Measurements from ENCODE around the gene MMP19.
"Not testable (repeated sequence)": the region's sequence is repeated elsewhere in the genome, so short reads cannot be mapped to it uniquely, and the experiment has no call there.

The MMP19 gene, protein sequence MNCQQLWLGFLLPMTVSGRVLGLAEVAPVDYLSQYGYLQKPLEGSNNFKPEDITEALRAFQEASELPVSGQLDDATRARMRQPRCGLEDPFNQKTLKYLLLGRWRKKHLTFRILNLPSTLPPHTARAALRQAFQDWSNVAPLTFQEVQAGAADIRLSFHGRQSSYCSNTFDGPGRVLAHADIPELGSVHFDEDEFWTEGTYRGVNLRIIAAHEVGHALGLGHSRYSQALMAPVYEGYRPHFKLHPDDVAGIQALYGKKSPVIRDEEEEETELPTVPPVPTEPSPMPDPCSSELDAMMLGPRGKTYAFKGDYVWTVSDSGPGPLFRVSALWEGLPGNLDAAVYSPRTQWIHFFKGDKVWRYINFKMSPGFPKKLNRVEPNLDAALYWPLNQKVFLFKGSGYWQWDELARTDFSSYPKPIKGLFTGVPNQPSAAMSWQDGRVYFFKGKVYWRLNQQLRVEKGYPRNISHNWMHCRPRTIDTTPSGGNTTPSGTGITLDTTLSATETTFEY

DNA sequence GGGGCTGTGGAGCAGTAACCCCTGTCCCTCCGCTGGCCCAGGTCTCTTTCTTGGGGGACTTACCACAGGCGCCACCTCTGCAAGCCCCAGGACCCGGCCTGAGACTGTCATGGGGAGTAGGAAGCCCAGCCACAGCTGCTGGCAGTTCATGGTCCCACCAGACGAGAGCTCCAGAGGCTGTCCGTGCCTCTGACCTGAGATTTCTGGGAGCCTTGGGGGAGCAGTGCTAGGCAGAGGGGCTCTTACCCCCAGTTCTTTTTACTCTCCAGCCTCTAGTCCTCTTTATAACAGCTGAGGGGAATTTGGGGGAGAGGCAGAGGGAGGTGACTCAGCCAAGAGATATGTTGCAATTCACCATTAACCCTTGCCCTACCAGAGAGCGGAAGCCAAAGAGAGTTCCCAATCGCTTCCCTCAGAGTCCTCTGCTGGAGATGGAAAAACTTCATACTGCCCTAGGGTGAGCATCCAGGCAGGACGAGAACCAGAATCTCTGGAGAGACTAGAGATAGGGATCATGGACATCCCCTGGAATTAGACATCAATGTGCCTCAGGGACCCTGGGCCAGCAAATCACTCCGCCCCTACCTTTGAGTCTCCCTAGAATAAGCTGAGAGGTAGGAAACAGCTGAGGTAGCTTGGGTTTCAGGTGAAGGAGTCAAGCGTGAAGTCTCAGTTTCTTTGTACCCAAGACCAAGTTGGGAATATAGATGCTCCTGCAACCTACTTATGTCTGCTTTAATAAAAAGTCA, at the start of gene MMP19:
MMP19 (minus strand) TSS at position 256 of the 749 bp plus-strand sequence; CDS start at position 150, 106 bp downstream.
- DNase-seq: no peak

DNA sequence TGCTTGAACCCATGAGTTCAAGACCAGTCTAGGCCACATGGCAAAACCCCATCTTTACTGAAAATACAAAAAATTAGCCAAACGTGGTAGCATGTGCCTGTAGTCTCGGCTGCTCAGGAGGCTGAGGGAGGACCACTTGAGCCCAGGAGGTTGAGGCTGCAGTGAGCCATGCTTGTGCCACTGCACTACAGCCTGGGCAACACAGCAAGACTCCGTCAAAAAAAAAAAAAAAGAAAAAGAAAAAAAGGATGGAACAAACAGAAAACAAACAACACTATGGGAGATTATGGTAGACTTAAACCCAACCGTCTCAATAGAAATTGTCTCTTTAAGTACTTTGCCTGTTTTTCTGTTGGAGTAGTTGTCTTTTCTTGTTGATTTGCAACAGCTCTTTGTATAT, 48.6 kb upstream of the MMP19 start:
- DNase-seq: no peak

DNA sequence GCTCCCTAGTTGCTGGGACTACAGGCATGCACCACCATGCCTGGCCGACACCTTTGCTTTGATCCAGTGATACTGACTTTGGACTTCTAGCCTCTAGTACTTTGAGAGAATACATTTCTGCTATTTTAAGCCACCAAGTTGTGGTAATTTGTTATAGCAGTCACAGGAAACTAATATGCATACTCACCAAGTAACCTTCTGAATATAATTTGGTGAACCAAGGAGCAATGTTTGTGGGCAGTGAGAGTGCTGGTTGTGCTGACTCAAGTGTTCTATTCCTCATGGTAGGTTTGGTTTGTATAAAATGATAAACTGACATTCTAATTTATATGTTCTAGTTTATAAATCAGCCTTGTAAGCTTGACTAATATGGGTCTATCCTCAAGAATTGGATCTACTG, 42.4 kb upstream of the MMP19 start:
- DNase-seq: no peak

DNA sequence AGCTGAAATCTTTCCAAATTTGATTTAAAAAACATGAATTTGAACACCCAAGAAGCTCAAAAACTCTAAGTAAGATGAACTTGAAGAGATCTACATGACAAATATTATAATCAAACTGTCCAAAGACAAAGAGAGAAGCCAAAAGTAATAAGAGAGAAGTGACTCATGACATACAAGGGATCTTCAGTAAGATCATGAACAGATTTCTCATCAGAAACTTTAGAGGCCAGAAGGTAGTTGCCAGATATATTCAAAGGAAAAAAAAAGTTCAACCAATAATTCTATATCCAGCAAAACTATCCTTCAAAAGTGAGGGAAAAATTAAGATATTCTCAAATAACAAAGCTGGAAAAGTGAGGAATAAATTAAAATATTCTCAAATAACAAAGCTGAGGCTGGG, 35.1 kb upstream of the MMP19 start:
- no peak for DNase-seq

DNA sequence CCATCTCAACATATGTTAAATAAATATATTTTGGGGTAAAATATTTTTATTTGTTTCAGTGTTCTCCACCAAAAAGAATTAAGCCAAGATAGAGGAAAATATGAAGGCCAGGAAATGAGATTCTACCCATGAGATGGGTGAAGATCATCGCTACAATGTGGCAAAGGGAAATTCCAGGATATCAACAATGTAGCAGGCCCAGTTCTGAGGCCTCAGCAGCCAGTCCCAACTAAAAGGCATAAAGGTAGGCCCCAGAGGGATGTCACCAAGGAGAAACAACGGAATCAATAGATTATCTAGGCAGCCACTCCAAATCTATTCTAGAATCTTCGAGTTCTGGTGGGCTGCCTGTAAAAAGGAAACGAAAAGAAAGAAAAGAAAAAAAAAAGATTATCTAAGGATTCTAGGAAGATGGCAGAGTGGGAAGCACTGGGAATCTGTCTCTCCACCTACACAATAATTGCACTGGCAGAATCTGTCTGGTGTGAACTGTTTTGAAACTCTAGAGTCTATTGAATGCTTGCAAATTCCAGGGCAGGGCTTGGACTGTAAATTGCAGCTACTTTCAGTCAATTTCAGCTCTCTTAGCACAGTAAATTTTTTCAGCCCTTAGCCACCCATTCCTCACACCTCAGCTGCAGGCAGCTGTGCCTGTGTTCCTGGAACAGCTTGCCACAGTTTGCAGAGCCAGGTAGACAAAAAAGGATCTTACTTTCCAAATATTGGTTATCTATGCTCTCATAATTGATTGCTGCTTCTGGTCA, 33.1 kb upstream of the MMP19 start:
- DNase-seq: no peak

DNA sequence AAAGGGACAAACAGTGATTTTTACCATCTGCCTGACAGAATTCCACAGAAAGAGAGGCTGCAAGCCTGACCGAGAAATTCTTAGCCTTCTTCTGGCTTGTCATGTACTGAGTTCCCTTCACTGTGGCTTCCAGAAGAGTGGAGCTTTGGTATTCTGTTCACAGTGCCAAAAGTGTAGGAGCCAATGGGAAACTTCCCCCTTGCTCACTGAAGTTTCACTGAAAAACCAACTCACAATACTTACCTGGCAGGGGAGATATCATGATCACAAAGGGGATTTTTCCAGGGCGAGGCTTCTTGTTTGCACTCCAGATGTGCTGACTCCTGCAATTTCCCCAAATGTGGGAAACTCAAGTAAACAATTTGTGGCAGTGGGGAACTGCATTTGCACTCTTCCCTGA, 31.7 kb upstream of the MMP19 start:
- DNase-seq: no peak

DNA sequence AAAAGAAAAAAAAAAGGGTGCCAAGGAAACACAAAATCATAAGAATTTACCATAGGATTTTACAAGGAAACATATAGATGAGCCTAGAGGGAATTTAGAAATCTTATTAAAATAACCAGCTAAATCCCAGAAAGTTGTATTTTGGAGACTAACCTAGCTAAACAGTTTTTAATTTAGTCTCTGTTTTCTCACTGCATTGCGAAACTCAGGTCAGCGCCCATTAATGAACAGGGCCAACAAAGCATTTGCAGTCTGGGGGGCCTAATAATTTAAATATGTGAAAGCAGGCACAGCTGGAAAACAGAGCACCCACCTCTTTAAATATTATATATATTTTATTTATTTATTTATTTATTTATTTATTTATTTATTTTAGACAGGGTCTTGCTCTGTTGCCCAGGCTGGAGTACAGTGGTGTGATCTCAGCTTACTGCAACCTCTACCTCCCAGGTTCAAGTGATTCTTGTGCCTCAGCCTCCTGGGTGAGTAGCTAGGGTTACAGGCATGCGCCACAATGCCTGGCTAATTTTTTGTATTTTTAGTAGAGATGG, 23.8 kb upstream of the MMP19 start:
- not testable (repeated sequence) for DNase-seq

DNA sequence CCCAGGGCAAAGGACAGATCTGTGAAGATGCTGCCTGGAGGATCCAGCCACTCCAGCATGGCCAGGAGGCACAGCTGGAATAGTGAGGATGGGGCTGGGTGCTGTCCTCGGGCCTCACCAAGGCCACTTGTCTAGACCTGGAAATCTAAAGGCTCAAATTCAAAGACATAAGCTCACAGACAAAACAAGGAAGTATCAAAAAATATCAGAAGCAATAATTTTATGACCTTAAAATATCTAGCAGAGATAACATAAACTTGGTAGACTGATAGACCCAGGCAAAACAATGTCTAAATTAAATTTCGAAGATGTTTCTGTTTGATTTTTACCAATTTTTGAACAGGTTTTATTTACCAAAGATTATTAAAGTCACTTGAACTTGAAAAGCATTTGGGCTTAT, 22.6 kb upstream of the MMP19 start:
- DNase-seq: no peak

DNA sequence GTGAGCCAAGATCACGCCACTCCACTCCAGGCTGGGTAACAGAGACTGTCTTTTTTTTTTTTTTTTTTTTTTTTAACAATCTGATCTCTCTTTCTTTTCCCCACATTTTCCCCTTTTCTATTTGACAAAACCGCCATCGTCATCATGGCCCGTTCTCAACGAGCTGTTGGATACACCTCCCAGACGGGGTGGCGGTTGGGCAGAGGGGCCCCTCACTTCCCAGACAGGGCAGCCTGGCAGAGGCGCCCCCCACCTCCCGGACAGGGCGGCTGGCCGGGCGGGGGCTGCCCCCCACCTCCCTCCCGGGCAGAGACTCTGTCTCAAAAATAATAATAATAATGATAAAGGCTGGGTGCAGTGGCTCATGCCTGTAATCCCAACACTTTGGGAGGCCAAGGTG, 20.2 kb upstream of the MMP19 start:
- not testable (repeated sequence) for DNase-seq

DNA sequence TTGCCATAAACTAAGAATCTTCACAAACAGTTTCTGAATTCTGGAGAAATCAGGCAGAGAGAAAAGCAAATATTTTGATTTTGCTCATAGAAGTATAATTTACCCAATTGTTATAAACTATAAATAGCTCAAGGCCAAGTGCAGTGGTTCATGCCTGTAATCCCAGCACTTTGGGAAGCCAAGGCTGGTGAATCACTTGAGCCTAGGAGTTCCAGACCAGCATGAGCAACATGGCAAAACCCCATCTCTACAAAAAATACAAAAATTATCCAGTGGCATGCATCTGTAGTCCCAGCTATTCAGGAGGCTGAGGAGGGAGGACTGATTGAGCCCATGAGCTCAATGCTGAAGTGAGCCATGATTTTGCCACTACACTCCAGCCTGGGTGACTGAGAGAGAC, 19.6 kb upstream of the MMP19 start:
- no peak for DNase-seq

DNA sequence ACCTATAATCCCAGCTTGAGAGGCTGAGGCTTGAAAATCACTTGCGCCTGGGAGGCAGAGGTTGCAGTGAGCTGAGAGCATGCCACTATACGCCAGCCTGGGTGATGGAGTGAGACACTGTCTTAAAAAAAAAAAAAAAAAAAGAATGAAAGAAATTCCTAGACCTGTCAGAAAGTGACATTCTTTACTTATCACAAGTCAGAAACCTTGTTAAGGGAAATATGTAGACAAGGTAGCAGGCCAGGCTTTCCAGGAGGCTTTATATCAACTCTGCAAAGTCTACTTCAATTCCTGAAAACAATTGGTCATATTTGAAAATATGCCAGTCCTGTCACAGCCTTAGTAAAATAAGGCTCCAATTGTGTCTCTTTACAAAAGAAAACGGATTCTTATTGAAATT, 19.1 kb upstream of the MMP19 start:
- no peak for DNase-seq

DNA sequence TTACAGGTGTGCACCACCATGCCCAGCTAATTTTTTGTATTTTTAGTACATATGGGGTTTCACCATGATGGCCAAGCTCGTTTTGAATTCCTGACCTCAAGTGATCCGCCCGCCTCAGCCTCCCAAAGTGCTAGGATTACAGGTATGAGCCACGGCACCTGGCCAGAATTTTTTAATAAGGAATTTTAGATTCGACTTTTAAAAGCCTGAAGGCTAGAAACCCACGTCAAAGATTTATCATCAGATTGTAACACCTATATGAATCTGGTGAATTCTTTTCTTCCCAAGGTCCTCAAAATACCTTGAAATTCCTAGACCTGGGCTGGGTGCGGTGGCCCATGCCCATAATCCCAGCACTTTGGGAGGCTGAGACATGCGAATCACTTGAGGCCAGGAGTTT, 18.7 kb upstream of the MMP19 start:
- DNase-seq: no peak

DNA sequence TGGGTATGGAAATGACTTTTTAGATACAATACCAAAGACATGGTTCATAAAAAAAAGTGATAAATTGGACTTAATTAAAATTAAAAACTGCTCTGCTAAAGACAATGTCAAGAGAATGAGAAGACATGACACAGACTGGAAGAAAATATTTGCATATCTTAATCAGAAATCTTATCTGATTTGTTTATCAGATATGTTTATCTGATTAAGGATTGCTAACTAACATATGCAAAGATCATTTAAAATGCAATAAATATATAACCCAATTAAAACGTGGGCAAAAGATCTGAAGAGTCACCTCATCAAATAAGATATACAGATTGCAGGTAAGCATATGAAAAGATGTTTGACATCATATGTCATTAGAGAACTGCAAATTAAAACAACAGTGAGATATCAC, 10.0 kb upstream of the MMP19 start:
- DNase-seq: no peak

DNA sequence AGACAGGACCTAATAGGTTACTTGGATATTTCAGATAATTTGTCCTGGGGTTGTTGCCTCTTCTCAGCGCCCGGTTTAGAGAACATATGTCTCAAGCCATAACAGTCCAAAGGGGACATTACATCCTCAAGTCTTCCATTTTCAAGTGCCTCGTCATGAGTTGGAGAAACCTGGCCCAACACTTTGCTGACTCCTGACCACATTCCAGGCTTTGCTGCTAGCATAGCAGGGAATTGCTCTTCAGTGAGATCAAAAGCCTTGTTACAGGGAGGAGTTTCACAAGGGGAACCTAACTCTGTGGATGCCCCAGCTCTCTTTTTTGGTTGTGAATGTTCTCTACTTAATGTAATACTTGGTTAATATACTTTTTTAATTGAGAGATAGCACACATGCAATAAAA, 8.2 kb upstream of the MMP19 start:
- no peak for DNase-seq

DNA sequence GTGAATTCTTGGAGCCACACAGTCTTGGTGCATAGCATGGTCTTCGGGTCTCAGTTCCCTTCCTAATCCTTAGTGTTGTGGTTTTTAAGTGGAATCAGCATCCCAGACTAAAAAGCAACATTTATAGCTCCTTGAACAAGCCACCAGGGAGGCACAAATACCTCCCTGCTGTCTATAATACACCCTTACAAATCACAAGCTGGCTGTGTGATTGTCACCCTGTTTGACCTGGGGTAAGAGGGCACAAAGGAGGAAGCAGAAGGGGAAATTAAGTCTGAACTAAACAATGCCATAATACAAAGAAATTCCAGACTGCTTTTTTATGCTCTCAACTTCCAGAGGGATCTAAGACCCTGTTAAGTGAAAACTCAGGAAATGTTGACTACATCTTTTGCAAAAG, 7.7 kb upstream of the MMP19 start:
- DNase-seq: no peak

DNA sequence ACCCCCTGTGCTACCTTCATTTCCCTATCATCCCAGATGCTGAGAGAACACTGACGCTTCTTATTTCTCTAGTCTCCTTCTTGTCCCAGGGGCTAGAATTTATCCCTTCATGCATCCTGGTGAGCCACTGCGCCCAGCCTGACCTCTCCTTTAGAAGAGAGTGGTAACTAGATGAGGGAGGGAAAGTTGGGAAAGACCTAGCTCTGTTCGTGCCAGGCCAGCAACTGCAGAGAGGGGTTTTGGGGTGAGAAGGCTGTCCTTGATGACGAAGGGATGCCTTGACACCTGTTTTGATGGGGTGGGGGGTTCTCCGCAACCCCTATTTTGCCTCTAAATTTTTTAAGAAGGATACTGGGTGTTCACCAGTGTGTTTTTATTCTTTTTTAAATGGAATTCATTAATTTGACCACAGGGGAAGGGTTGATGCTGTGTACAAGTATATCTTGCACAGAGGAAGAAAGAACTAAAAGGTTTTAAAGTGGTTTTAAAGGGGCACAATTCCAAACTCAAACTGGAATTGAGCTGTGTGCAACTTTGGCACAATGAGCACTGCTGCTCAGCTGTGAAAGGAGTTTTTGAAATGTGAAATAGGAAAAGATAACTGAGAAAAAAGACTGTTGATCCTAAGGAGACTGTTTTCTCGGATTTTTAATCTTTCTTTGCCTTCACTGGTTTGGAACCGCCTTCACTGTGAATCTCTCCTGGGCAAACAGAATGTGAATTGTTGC, 7.0 kb upstream of the MMP19 start:
- DNase-seq: no peak

DNA sequence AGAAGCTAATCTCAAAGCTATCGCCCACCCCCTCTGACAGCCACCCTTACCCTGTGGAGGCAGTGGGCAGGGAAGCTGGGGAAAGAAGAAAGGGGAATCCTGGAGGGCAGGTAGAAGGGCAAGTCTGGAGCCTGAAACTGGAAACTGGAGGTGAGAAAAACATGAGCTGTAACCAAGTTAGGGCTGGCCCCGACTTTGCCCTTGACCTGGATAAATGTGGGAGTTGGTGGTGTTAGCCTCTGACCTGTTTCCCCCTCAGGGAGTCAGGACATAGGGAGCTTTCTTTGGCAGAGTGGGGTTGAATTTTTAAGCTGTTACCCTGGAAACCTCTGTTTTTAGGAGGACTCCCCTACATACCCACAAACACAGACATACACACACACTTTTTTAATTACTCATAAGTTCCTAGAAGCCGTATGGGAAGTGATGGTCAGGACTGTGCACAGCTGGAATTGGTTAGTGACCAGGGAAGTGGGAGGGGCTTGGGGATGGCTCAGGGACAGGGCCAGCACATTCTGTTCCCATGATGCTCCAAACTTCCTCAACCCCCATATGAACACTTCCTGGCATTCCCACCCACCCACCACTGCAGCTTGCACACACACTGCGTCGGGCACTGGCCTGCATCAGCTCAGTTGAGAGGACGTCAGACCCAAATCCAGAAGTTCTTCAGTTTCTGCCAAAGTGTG, 5.0 kb upstream of the MMP19 start:
- DNase-seq: no peak

DNA sequence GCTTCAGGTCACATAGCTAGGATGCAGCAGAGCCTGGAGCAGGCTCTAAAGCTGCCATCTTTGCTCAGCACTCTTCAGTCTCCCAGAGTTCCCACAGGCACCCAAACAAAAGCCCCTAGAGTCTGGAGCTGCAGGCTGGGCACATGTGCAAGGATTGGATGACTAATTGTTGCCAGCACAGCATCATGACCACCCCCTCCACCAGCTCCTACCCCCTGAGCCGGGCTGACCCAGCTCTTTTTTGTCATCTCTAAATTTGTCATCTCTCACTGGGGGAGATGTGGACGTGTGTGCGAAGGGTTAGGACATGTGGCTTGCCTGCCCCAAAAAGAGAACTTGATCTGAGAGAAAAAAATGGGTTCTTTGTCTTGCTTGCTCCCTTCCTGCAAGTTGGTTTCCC, 4.3 kb upstream of the MMP19 start:
- DNase-seq: no peak

DNA sequence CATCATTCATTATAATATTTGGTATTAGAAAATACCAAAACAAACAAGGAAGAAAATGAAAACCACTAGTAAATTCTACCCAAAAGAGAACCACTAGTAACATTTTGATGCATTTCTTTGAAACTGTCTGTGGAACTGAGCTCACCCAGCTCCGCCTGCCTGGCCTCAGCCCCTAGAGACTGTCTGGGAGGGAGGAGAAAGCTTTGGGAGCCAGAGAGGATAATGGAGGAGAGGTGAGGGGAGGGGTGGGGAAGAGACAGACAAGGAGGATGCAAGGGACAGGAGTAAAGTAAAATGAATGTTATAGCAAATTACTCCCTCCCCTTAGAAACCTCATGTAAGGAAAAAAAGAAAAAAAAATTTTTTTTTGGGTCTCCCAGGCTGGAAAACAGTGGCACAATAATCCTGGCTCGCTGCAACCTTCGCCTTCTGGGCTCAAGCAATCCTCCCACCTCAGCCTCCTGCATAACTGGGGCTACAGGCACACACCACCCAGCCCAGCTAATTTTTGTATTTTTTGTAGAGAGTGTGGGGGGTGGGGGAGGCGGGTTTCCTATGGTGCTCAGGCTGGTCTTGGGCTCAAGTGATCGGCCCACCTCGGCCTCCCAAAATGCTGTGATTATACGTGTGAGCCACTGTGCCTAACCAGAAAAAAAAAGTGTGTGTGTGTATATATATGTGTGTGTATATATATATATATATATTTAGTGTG, 3.2 kb upstream of the MMP19 start:
- DNase-seq: no peak

DNA sequence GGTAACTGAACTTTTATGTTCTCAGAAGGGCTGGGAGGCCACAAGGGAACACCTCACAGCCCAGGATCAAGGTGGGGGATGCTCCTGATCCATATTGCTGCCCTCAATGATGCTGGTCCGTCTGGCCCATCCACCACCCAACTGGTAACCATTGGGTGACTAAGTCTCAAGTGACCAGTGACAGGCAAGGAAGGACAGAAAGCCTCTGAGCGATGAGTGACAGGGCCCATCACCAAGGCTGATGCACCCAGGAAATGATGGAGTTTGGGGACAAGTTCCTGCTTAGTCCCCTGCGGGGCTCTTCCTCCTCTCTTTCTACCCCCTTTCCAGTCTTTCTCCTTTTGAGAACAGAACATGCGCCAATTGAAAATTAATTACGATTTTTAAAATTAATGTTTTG, 2.6 kb upstream of the MMP19 start:
- DNase-seq: no peak

DNA sequence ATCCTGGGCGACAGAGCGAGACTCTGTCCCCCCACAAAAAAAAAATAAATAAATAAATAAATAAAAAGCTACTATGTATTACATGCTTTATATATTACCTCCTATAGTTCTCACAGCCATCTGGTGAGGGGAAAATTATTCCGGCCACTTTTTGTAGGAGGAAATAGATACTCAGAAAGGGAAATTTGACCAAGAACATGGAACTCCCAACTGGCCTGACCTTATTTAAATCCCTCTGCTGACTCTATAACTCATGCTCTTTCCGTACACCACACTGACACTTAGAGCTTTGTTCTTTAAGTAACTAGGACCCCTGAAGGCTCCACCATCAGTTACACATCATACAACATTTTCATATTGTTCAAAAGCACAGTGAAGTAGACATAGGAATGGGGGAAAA, 2.2 kb upstream of the MMP19 start:
- DNase-seq: no peak

Measured in NCI-H446 (cell line).